Karpas-422 (cell line): ENCODE data around the gene LCOR. TPM values are rescaled to one million over a fixed set of nuclear protein-coding genes. Genes with fewer than 3 reads are reported as not detected.
A peak's percentile ranks its signal among the peaks of the same experiment; 100 is the strongest.

Source experiments
- DNase-seq: peaks from one replicate; pipeline ENCODE4 v3.0.0-alpha.2; 2015
- H2AFZ ChIP-seq: fragments of 200-600 bp; sonication (generic); 2 replicates; pipeline ENCODE4 v1.6.1; 2014; ENCODE audit warnings: antibody characterized with exemption, low read length, mixed read lengths
- H3K27ac ChIP-seq: fragments of 200-600 bp; sonication (generic); 2 replicates; pipeline ENCODE4 v1.5.1; 2014; ENCODE audit warnings: mild to moderate bottlenecking, low read length, moderate library complexity
- H3K27me3 ChIP-seq: fragments of 200-600 bp; sonication (generic); 2 replicates; pipeline ENCODE4 v1.6.1; 2014; ENCODE audit warnings: low read length, mixed read lengths
- H3K36me3 ChIP-seq: fragments of 200-600 bp; sonication (generic); 2 replicates; pipeline ENCODE4 v1.6.1; 2014; ENCODE audit warnings: low read length, mixed read lengths; ENCODE audit not compliant: insufficient read depth
- H3K4me1 ChIP-seq: fragments of 200-600 bp; sonication (generic); 2 replicates; pipeline ENCODE4 v1.6.1; 2014; ENCODE audit warnings: mild to moderate bottlenecking, low read length, mixed read lengths
- H3K4me2 ChIP-seq: fragments of 200-600 bp; sonication (generic); 2 replicates; pipeline ENCODE4 v1.6.1; 2014; ENCODE audit warnings: low read length, low read depth, mild to moderate bottlenecking; ENCODE audit not compliant: poor library complexity, severe bottlenecking
- H3K4me3 ChIP-seq: fragments of 200-600 bp; sonication (generic); 2 replicates; pipeline ENCODE4 v1.5.1; 2014; ENCODE audit warnings: mild to moderate bottlenecking, antibody characterized with exemption, low read length, mixed read lengths
- H3K79me2 ChIP-seq: fragments of 200-600 bp; sonication (generic); 2 replicates; pipeline ENCODE4 v1.6.1; 2014; ENCODE audit warnings: mild to moderate bottlenecking, low read length, mixed read lengths
- H3K9ac ChIP-seq: fragments of 200-600 bp; sonication (generic); 2 replicates; pipeline ENCODE4 v1.6.0; 2014; ENCODE audit warnings: low read length
- H3K9me2 ChIP-seq: fragments of 200-600 bp; sonication (generic), shearing (Covaris generic); replicated peaks from 2 replicates; pipeline ENCODE4 v1.6.0; 2014; ENCODE audit warnings: mild to moderate bottlenecking, low read length, moderate library complexity; ENCODE audit not compliant: insufficient read depth
- H3K9me3 ChIP-seq: fragments of 300-700, 200-600 bp; sonication (generic); 2 replicates; pipeline ENCODE4 v1.6.1; 2014; ENCODE audit warnings: low read length, mixed read lengths
- H4K20me1 ChIP-seq: fragments of 200-600 bp; sonication (generic); 2 replicates; pipeline ENCODE4 v1.6.1; 2014; ENCODE audit warnings: mild to moderate bottlenecking, antibody characterized with exemption, low read length, low read depth; ENCODE audit not compliant: insufficient read depth
- total RNA-seq: library from RNA; depleted of rRNA; stranded (reverse); fragments of >200 nt; shearing (Covaris generic); gene quantifications from 2 replicates; pipeline ENCODE4 v1.2.3, GENCODE V29; 2014; ENCODE audit warnings: low replicate concordance; rRNA removed

Gene LCOR
- total RNA-seq: 13.1 and 24.3 TPM in 2 replicates

DNA sequence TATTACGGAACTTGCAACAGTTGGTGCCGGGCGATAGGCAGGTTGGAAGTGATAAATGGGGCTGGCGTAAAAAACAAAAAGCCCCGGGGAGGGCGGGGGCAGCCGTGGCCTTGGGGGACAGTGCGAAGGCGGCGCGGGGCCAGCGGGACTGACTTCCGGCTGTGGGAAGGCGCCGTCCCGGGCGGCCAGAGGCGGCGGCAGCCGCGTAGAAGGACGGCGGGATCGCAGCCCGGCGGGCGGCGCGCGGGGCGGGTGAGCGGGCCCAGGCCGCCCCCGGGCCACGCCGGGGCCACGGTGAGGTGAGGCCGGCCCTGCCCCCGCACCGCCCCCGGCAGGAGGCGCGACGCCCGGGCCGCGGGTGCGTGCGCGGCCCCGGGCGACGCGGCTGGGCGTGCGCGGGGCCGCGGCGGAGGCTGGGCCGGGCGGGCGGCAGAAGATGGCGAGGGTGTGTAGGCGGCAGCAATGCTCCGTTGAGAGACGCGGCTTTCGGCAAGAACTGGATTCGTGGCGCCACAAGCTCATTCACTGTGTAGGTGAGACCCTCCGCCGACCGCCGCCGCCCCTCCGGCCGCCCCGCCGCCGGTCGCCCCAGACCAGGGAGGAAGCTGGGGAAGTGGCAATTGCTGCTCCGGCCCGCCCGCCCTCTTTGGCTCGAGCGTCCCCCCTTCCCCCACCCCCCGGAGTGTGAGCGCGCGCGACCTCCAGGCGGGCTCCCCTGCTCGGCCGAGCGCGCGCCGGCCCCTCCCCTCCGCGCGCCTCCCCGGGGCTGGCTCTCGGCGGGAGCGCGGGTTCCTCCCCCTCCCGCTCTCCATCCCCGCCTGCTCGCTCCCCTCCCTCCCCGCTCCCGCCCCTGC is at the start of gene LCOR:
Gene LCOR (plus strand): TSS at position 432 of the 854 bp plus-strand sequence. CDS start 116,760 bp downstream, outside the sequence.
- Histone ChIP-seq H3K4me3 (peak within 1 kb of the TSS; percentile 83), H3K9ac (peak within 1 kb of the TSS; percentile 85), H4K20me1 (peaks cover 14% of the 10 kb centered on the region; the same call in 1 of the 2 replicates), H3K4me2 (peak within 1 kb of the TSS; percentile 97), H3K27me3 (no peaks in the 10 kb centered on the region), H3K79me2 (peaks cover 42% of the 10 kb centered on the region), H3K4me1 (peaks cover 48% of the 10 kb centered on the region), H3K9me2 (no peaks in the 10 kb centered on the region), H3K27ac (peak within 1 kb of the TSS; percentile 100), H2AFZ (no peak within 1 kb of the TSS), H3K9me3 (no peaks in the 10 kb centered on the region), H3K36me3 (peaks cover 15% of the 10 kb centered on the region; the same call in 1 of the 2 replicates)
- DNase-seq: peak; percentile 91

DNA sequence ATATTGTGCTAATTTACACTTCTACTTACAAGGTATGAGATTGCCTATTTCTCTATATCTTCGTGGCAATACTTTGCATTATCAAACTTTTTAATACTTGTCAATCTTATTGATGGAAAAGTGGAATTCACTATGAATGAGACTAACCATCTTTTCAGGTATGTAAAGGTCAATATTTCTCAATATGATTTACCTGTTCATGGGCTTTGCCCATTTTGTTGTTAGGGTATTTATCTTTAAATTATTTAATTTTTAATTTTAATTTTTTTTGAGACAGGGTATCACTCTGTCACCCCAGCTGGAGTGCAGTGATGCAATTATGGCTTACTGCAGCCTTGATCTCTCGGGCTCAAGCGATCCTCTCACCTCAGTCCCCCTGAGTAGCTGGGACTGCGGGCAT is 47.8 kb upstream of the LCOR start:
- H3K9ac ChIP-seq: no peak overlapping the region
- H3K4me1 ChIP-seq: peaks cover 21% of the 10 kb centered on the region
- H3K4me2 ChIP-seq: no peak overlapping the region
- no peaks in the 10 kb centered on the region for H3K36me3 ChIP-seq
- no peaks in the 10 kb centered on the region for H3K27me3 ChIP-seq
- H3K9me3 ChIP-seq: no peaks in the 10 kb centered on the region
- H4K20me1 ChIP-seq: no peaks in the 10 kb centered on the region
- DNase-seq: no peak
- no peak overlapping the region for H3K4me3 ChIP-seq
- H2AFZ ChIP-seq: no peak overlapping the region
- no peaks in the 10 kb centered on the region for H3K79me2 ChIP-seq
- no peaks in the 10 kb centered on the region for H3K9me2 ChIP-seq
- H3K27ac ChIP-seq: no peak overlapping the region

DNA sequence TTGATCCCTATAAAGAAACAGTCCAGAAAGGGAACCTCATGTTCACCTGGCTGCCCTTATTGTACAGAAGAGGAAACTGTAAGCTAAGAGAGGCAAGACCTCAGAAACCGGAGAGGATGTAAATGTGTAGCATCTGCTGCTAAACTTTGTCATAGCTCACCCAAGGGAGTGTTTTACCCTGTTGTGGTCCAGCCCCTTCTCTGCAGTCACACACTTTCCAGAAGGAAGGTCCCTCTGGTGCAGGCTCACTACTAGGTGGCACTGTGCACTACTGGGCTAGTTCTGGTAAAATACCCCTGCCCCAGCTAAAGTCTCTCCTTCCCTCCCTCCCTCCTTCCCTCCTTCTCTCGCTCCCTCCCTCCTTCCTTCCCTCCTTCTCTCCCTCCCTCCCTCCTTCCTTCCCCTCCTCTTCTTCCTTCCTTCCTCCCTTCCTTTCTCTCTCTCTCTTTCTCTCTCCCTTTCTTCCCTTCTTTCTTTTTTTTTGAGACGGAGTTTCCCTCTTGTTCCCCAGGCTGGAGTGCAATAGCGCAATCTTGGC is 42.5 kb upstream of the LCOR start:
- Histone ChIP-seq H2AFZ (no peak overlapping the region), H3K4me3 (peak overlapping the region; percentile 51; the same call in 1 of the 2 replicates), H3K27me3 (no peaks in the 10 kb centered on the region), H4K20me1 (no peaks in the 10 kb centered on the region), H3K36me3 (no peaks in the 10 kb centered on the region), H3K9me3 (no peaks in the 10 kb centered on the region), H3K9ac (peak overlapping the region; percentile 56; the same call in 1 of the 2 replicates), H3K4me2 (peak overlapping the region; percentile 73), H3K4me1 (peaks cover 27% of the 10 kb centered on the region), H3K9me2 (no peaks in the 10 kb centered on the region), H3K79me2 (no peaks in the 10 kb centered on the region), H3K27ac (peak overlapping the region; percentile 97)
- peak; percentile 89 for DNase-seq

DNA sequence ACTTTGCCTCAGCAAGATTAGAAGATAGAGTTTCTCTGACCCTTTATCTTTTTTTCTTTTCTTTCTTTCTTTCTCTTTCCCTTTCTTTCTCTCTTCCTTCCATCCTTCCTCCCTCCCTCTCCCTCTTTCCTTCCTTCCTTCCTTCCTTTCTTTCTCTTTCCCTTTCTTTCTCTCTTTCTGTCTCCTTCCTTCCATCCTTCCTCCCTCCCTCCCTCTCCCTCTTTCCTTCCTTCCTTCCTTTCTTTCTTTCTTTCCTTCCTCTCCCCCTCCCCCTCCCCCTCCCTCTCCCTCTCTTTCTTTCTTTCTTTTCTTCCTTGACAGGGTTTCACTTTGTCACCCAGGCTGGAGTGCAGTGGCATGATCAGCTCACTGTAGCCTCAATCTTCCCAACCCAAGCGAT is 40.2 kb upstream of the LCOR start:
- no peak overlapping the region for H3K4me3 ChIP-seq
- H3K27ac ChIP-seq: no peak overlapping the region
- H3K4me2 ChIP-seq: no peak overlapping the region
- H3K9ac ChIP-seq: no peak overlapping the region
- H3K9me3 ChIP-seq: no peaks in the 10 kb centered on the region
- peaks cover 27% of the 10 kb centered on the region for H3K4me1 ChIP-seq
- H3K27me3 ChIP-seq: no peaks in the 10 kb centered on the region
- no peaks in the 10 kb centered on the region for H3K79me2 ChIP-seq
- H2AFZ ChIP-seq: no peak overlapping the region
- H3K9me2 ChIP-seq: no peaks in the 10 kb centered on the region
- H4K20me1 ChIP-seq: no peaks in the 10 kb centered on the region
- DNase-seq: no peak
- no peaks in the 10 kb centered on the region for H3K36me3 ChIP-seq

DNA sequence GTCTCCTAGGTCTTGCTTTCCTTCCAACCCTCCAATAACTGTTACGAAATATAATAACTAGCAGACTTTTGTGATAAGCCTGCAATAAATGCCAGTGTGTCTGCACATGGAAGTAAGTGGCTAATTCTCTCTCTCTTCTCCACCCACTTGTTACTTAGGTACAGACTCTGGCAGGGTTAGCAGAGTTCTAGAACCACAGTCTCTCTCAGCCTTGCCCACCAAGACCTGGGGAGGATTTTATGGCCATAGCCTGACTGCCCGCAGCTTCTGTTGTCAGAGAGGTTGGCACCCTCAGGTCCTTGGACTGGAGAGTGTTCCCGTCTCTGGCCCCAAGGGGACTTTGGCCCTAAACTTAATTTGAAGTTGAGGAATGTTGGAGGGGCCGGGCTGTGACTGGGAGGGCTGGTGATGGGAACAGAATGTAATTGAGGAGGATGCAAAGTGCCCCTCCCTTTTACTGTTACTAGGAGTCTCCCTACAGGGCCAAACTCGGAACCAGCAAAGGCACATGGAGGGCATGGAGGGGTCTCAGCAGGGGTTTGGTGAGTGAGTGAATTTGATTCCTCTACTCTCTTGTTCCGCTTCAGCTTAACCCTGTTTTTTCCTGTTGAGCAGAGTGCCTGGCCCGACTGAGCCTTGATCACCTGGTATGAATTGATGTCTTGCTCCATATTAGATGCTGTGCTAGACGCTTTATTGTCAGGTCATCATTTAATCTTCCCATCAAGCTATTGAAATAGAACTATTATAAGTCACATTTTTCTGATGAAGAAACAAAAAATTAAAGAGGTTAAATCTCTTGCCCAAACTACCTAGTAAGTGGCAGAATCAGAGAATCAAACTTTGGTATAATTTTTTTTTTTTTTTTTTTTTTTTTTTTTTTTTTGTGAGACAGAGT is 37.0 kb upstream of the LCOR start:
- Histone ChIP-seq H3K4me3 (no peak overlapping the region), H3K4me1 (peaks cover 3% of the 10 kb centered on the region), H3K9me3 (no peaks in the 10 kb centered on the region), H2AFZ (no peak overlapping the region), H3K27me3 (no peaks in the 10 kb centered on the region), H3K79me2 (no peaks in the 10 kb centered on the region), H3K9me2 (no peaks in the 10 kb centered on the region), H3K36me3 (no peaks in the 10 kb centered on the region), H3K27ac (no peak overlapping the region), H3K9ac (no peak overlapping the region), H4K20me1 (no peaks in the 10 kb centered on the region), H3K4me2 (no peak overlapping the region)
- DNase-seq: no peak

DNA sequence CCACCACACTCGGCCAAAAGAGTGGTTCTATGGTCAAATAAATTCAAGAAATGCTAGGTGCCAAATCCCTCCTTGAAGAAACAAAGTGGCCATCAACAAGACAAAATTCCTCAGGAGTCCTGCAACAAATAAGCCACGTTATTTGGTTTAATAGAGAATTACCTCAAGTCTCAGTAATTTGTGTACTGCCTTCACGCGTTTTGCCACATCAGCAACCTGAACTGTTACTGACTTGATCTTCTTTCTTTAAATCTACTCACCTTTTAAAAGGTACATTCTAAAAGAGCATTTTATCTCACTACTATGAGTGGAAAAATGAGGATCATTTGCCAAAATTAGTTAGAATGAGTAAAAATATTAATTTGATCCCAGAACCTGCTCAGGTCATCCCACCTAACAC is 34.6 kb upstream of the LCOR start:
- Histone ChIP-seq H3K4me2 (no peak overlapping the region), H3K4me3 (no peak overlapping the region), H3K9ac (no peak overlapping the region), H3K4me1 (peaks cover 4% of the 10 kb centered on the region; the same call in 1 of the 2 replicates), H3K27me3 (no peaks in the 10 kb centered on the region), H3K9me3 (no peaks in the 10 kb centered on the region), H3K36me3 (no peaks in the 10 kb centered on the region), H2AFZ (no peak overlapping the region), H4K20me1 (no peaks in the 10 kb centered on the region), H3K79me2 (no peaks in the 10 kb centered on the region), H3K9me2 (no peaks in the 10 kb centered on the region), H3K27ac (no peak overlapping the region)
- DNase-seq: no peak

DNA sequence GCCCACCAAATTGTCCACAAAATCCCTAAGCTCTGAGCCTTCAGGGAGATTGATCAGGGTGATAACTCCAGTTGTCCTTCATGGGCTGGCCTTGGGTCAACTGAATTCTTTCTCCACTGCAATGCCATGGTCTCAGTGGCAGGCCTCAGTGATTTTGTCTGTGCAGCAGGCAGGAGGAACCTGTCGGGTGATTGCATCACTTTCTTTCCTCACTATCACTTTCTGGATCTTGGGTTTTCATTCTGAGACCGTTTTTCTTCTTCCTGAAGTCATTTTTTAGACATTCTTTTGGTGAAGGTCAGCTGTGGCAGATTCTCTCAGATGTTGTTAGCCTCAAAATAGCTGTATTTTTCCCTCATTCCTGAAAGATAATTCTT is 28.8 kb upstream of the LCOR start:
- Histone ChIP-seq H3K36me3 (0 out of 2 replicates have a peak, but pooled peaks cover 4% of the 10 kb centered on the region), H3K27me3 (no peaks in the 10 kb centered on the region), H3K9me2 (no peaks in the 10 kb centered on the region), H2AFZ (no peak overlapping the region), H3K79me2 (no peaks in the 10 kb centered on the region), H3K4me3 (no peak overlapping the region), H4K20me1 (no peaks in the 10 kb centered on the region), H3K4me1 (peaks cover 4% of the 10 kb centered on the region; the same call in 1 of the 2 replicates), H3K9ac (no peak overlapping the region), H3K4me2 (no peak overlapping the region), H3K9me3 (no peaks in the 10 kb centered on the region), H3K27ac (no peak overlapping the region)
- DNase-seq: no peak
